Keratinocyte (primary cell): ENCODE data around the gene LAT. TPM values are rescaled to one million over a fixed set of nuclear protein-coding genes. Genes with fewer than 3 reads are reported as not detected.

Source experiments
- DNase-seq: peaks from one replicate; pipeline ENCODE4 v3.0.0-alpha.2; 2011; ENCODE audit warnings: low read depth, missing footprints, low spot score
- FAIRE-seq: peaks from 2 replicates; lab custom pipeline; 2011; peaks lifted over from hg19 to GRCh38; lab: Jason Lieb, UNC
- H2AFZ ChIP-seq: 2 replicates; pipeline ENCODE4 v1.6.0; 2012; ENCODE audit warnings: low read length, control low read depth, inconsistent platforms; ENCODE audit not compliant: control insufficient read depth
- H3K27ac ChIP-seq: 2 replicates; pipeline ENCODE4 v1.5.1; 2011; ENCODE audit warnings: low read length; ENCODE audit not compliant: control insufficient read depth, insufficient read depth
- H3K27me3 ChIP-seq: 3 replicates; pipeline ENCODE4 v1.6.0; 2011; ENCODE audit warnings: low read length; ENCODE audit not compliant: control insufficient read depth, insufficient read depth; ENCODE audit errors: extremely low read depth
- H3K36me3 ChIP-seq, 2 experiments: 2 replicates in 1 of 2; 3 replicates in 1 of 2; pipeline ENCODE4 v1.5.1; 2011; ENCODE audit warnings: low read length in 2 of 2, mild to moderate bottlenecking in 1 of 2; ENCODE audit not compliant: control insufficient read depth in 2 of 2, insufficient read depth in 2 of 2; ENCODE audit errors: extremely low read depth in 1 of 2
- H3K4me1 ChIP-seq: 3 replicates; pipeline ENCODE4 v1.5.1; 2011; ENCODE audit warnings: low read length; ENCODE audit not compliant: control insufficient read depth, insufficient read depth; ENCODE audit errors: extremely low read depth
- H3K4me2 ChIP-seq: 3 replicates; pipeline ENCODE4 v1.6.0; 2011; ENCODE audit warnings: low read depth, low read length; ENCODE audit not compliant: control insufficient read depth, insufficient read depth; ENCODE audit errors: extremely low read depth
- H3K4me3 ChIP-seq, 3 experiments: fragments of 200-600 bp in 1 of 3; sonication (generic) in 1 of 3; 2 replicates in 2 of 3; 3 replicates in 1 of 3; pipeline ENCODE4 v1.5.1; 2011 to 2016; ENCODE audit warnings: low read length in 3 of 3, mild to moderate bottlenecking in 3 of 3, control low read depth in 2 of 3, inconsistent platforms in 1 of 3, low read depth in 1 of 3, mixed read lengths in 1 of 3, mixed run types in 1 of 3, moderate library complexity in 1 of 3; ENCODE audit not compliant: control insufficient read depth in 2 of 3, insufficient read depth in 2 of 3; ENCODE audit errors: extremely low read depth in 1 of 3
- H3K79me2 ChIP-seq: 2 replicates; pipeline ENCODE4 v1.6.0; 2012; ENCODE audit warnings: low read length; ENCODE audit not compliant: control insufficient read depth, insufficient read depth
- H3K9ac ChIP-seq: 3 replicates; pipeline ENCODE4 v1.6.0; 2011; ENCODE audit warnings: low read length; ENCODE audit not compliant: control insufficient read depth, insufficient read depth; ENCODE audit errors: extremely low read depth
- H3K9me1 ChIP-seq: 3 replicates; pipeline ENCODE4 v1.6.0; 2011; ENCODE audit warnings: low read length; ENCODE audit not compliant: control insufficient read depth, insufficient read depth; ENCODE audit errors: extremely low read depth
- H3K9me3 ChIP-seq: 2 replicates; pipeline ENCODE4 v1.5.1; 2012; ENCODE audit warnings: low read depth, low read length; ENCODE audit not compliant: control insufficient read depth
- H4K20me1 ChIP-seq: 3 replicates; pipeline ENCODE4 v1.6.0; 2011; ENCODE audit warnings: low read length; ENCODE audit not compliant: control insufficient read depth, insufficient read depth; ENCODE audit errors: extremely low read depth
- CTCF ChIP-seq, 3 experiments: IDR thresholded peaks in 1 of 3; conservative IDR thresholded peaks in 1 of 3; optimal IDR thresholded peaks in 1 of 3; 2 replicates in 2 of 3; 3 replicates in 1 of 3; pipeline versions ENCODE3 to v1.5.1; 2011; ENCODE audit warnings: low read length in 3 of 3, mild to moderate bottlenecking in 3 of 3, moderate library complexity in 2 of 3, control low read depth in 1 of 3, inconsistent platforms in 1 of 3; ENCODE audit not compliant: insufficient read depth in 2 of 3; ENCODE audit errors: extremely low read depth in 1 of 3
- EZH2 ChIP-seq: IDR thresholded peaks from one replicate; pipeline ENCODE4 v1.6.1; 2012; ENCODE audit warnings: inconsistent platforms, mild to moderate bottlenecking, low read length, moderate library complexity
- dilution Hi-C: fragments of 300-500 bp; cut with MboI; formaldehyde crosslinking; loops from one replicate; pipeline ENCODE4 v1.7.0; 2020; ENCODE audit warnings: low sequenced_read_pairs; ENCODE audit not compliant: extremely low pct_ligation_motif_present
- polyA plus RNA-seq, 5 experiments: library from polyadenylated mRNA; depleted of rRNA in 3 of 5; stranded (reverse) in 3 of 5; stranded (forward) in 1 of 5; unstranded in 1 of 5; fragments of >200 nt; gene quantifications; 1 replicate in 1 of 5; 2 replicates in 3 of 5; 3 replicates in 1 of 5; pipeline versions ENCODE4 v1.2.1 to v1.2.3, GENCODE V29; 2011 to 2012; ENCODE audit warnings: missing spikeins in 2 of 5, low read depth in 1 of 5, low replicate concordance in 1 of 5

Gene LAT
- polyA plus RNA-seq, 1 donor (not counting 4 experiments of a cell fraction or from before 2014, with no cell fraction given) = 1.2 TPM

GRCh38 chr16:28998837-28999236, 14.0 kb downstream of the LAT start:
- no peaks in the 10 kb centered on the region for H3K4me1 ChIP-seq
- H3K79me2 ChIP-seq = no peaks in the 10 kb centered on the region
- dilution Hi-C loops = no loop called here
- no peak for FAIRE-seq
- H4K20me1 ChIP-seq = no peaks in the 10 kb centered on the region
- H3K9me3 ChIP-seq = no peaks in the 10 kb centered on the region
- no peak overlapping the region for H2AFZ ChIP-seq
- no peak overlapping the region for H3K4me3 ChIP-seq
- no peak overlapping the region for H3K4me2 ChIP-seq
- TF ChIP-seq CTCF (optimal IDR thresholded peaks at IDR 0.05 in 1 of 3, IDR thresholded peaks at IDR 0.05 in 1 of 3, conservative IDR thresholded peaks at IDR 0.05 in 1 of 3; ENCODE audit: extremely low read depth in 1 of 3, insufficient read depth in 2 of 3, low read length in 3 of 3) (no peak), EZH2 (no peak)
- H3K9ac ChIP-seq = no peak overlapping the region
- no peaks in the 10 kb centered on the region for H3K9me1 ChIP-seq
- no peaks in the 10 kb centered on the region for H3K27me3 ChIP-seq
- H3K27ac ChIP-seq = no peak overlapping the region
- H3K36me3 ChIP-seq = no peaks in the 10 kb centered on the region
- no peak for DNase-seq

GRCh38 chr16:28999577-28999976, 14.7 kb downstream of the LAT start:
- DNase-seq (no peak), FAIRE-seq (no peak)
- dilution Hi-C loops = no loop called here
- no peaks in the 10 kb centered on the region for H3K79me2 ChIP-seq
- H2AFZ ChIP-seq = no peak overlapping the region
- no peaks in the 10 kb centered on the region for H3K27me3 ChIP-seq
- no peaks in the 10 kb centered on the region for H3K9me3 ChIP-seq
- H3K4me3 ChIP-seq = no peak overlapping the region
- H3K9ac ChIP-seq = no peak overlapping the region
- TF ChIP-seq EZH2 (no peak), CTCF (optimal IDR thresholded peaks at IDR 0.05 in 1 of 3, IDR thresholded peaks at IDR 0.05 in 1 of 3, conservative IDR thresholded peaks at IDR 0.05 in 1 of 3; ENCODE audit: extremely low read depth in 1 of 3, insufficient read depth in 2 of 3, low read length in 3 of 3) (no peak)
- H3K27ac ChIP-seq = no peak overlapping the region
- H4K20me1 ChIP-seq = no peaks in the 10 kb centered on the region
- H3K9me1 ChIP-seq = no peaks in the 10 kb centered on the region
- H3K4me2 ChIP-seq = no peak overlapping the region
- H3K4me1 ChIP-seq = no peaks in the 10 kb centered on the region
- H3K36me3 ChIP-seq = no peaks in the 10 kb centered on the region
